ENCODE measurements around the gene TTC9. TPM values are rescaled to one million over a fixed set of nuclear protein-coding genes. Genes with fewer than 3 reads are reported as not detected.

Gene TTC9
- total and polyA plus RNA-seq, 11 donors: 0.57 to 3.1 (median 1.5) TPM

- DNase-seq: no peak
- H3K4me3 ChIP-seq: no peak overlapping the region
- no peaks in the 10 kb centered on the region for H3K9me3 ChIP-seq
- intact Hi-C loops (cut with DNase I): no loop called here
- H3K4me1 ChIP-seq: peaks cover 0 to 19% (median 10%) of the 10 kb centered on the region in 12 donors
- WGBS, 4 donors: 87 to 93% (median 89%) methylated on average over 3 of the region's 3 CpGs
- no peaks in the 10 kb centered on the region for H3K36me3 ChIP-seq
- TF ChIP-seq POLR2A (IDR thresholded peaks at IDR 0.05) (no peak), CTCF (IDR thresholded peaks at IDR 0.05) (no peak)
- H3K27ac ChIP-seq: no peak overlapping the region
- no peak for ATAC-seq
- no peaks in the 10 kb centered on the region for H3K27me3 ChIP-seq
Observed at GRCh38 chr14:70724110-70724509, 82.4 kb downstream of the TTC9 start.

- Histone ChIP-seq H3K9me3 (no peaks in the 10 kb centered on the region), H3K4me1 (peaks cover 0 to 19% (median 10%) of the 10 kb centered on the region in 12 donors), H3K27me3 (no peaks in the 10 kb centered on the region), H3K36me3 (no peaks in the 10 kb centered on the region), H3K27ac (no peak overlapping the region), H3K4me3 (no peak overlapping the region)
- no peak for DNase-seq
- no peak for ATAC-seq
- WGBS, 4 donors: 92 to 94% (median 94%) methylated on average over 6 of the region's 6 CpGs
- no peak for TF ChIP-seq CTCF (IDR thresholded peaks at IDR 0.05)
- no peak for TF ChIP-seq POLR2A (IDR thresholded peaks at IDR 0.05)
- intact Hi-C loops (cut with DNase I): no loop called here
Observed at GRCh38 chr14:70724944-70725343, 83.2 kb downstream of the TTC9 start.

Other genes starting within 250 kb of the TTC9 start
- 10 to 100 TPM; 32.8 to 63.0 (median 56.0) TPM for gene SYNJ2BP, start 224.8 kb upstream of the TTC9 start, total RNA-seq
- gene SYNJ2BP, start 224.8 kb upstream of the TTC9 start, polyA plus RNA-seq: 10 to 100 TPM; 15.0 to 27.8 TPM
- under 1 TPM in 7 of 9 donors, not detected in 2; 0.11 to 0.62 (median 0.19) TPM for gene ADAM21, start 189.7 kb upstream of the TTC9 start, total RNA-seq
- under 1 TPM in 1 of 2 donors, not detected in 1; 0.40 TPM for gene ADAM21, start 189.7 kb upstream of the TTC9 start, polyA plus RNA-seq
- gene ADAM20, start 106.9 kb upstream of the TTC9 start, total RNA-seq: under 1 TPM in 8 of 9 donors, not detected in 1; 0.21 to 0.56 (median 0.35) TPM
- gene ADAM20, start 106.9 kb upstream of the TTC9 start, polyA plus RNA-seq: under 1 TPM in 1 of 2 donors, not detected in 1; 0.19 TPM
- 10 to 100 TPM; 13.0 to 25.1 (median 19.7) TPM for gene MED6, start 41.3 kb upstream of the TTC9 start, total RNA-seq
- 10 to 100 TPM in 1 of 2 donors, 1 to 10 TPM in 1; 9.9 to 20.5 TPM for gene MED6, start 41.3 kb upstream of the TTC9 start, polyA plus RNA-seq
- 1 to 10 TPM; 1.2 to 2.8 (median 1.7) TPM for gene MAP3K9, start 167.6 kb downstream of the TTC9 start, total RNA-seq
- 1 to 10 TPM in 1 of 2 donors, under 1 TPM in 1; 0.91 to 3.8 TPM for gene MAP3K9, start 167.6 kb downstream of the TTC9 start, polyA plus RNA-seq